ENCODE results near the gene MKRN2OS.

The MKRN2OS gene

GRCh38 chr3:12541625-12542024 is 3.7 kb downstream of the MKRN2OS start:
- Mint-ChIP-seq H3K27ac (no peak overlapping the region), H3K9me3 (no peaks in the 10 kb centered on the region), H3K36me3 (ENCODE audit: low read depth) (peaks cover 16% of the 10 kb centered on the region), H3K4me3 (no peak overlapping the region), H3K4me1 (peaks cover 8% of the 10 kb centered on the region), H3K27me3 (ENCODE audit: low read depth, poor library complexity) (peaks cover 4% of the 10 kb centered on the region)
- peak; percentile 13 for DNase-seq
- peak; percentile 19 for TF ChIP-seq CTCF (IDR thresholded peaks at IDR 0.05)

DNA sequence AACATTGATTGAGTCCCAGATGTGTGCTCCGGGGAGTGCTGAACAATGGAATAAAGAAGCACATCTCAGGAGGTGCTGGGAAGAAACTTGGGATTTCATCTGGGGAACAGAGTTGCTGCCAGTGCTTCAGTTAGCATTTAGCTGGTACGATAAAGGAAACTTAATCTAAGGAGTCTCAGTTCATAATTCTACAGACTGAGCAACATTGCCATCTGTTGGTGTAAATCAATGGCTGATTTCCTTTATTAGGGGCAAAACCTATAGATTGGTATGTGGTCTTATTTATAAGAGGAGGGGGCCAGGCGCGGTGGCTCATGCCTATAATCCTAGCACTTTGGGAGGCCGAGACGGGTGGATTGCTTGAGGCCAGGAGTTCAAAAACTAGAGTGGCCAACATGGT is 8.9 kb downstream of the MKRN2OS start:
- H3K27me3 Mint-ChIP-seq (ENCODE audit: low read depth, poor library complexity): no peaks in the 10 kb centered on the region
- H3K36me3 Mint-ChIP-seq (ENCODE audit: low read depth): peaks cover 40% of the 10 kb centered on the region
- no peaks in the 10 kb centered on the region for H3K9me3 Mint-ChIP-seq
- H3K4me1 Mint-ChIP-seq: no peaks in the 10 kb centered on the region
- DNase-seq: no peak
- peak overlapping the region; percentile 65 for H3K27ac Mint-ChIP-seq
- no peak for TF ChIP-seq CTCF (IDR thresholded peaks at IDR 0.05)
- H3K4me3 Mint-ChIP-seq: no peak overlapping the region

- H3K36me3 Mint-ChIP-seq (ENCODE audit: low read depth): peaks cover 52% of the 10 kb centered on the region
- TF ChIP-seq CTCF (IDR thresholded peaks at IDR 0.05): no peak
- H3K27me3 Mint-ChIP-seq (ENCODE audit: low read depth, poor library complexity): peaks cover 6% of the 10 kb centered on the region
- H3K4me1 Mint-ChIP-seq: no peaks in the 10 kb centered on the region
- DNase-seq: no peak
- H3K4me3 Mint-ChIP-seq: no peak overlapping the region
- H3K9me3 Mint-ChIP-seq: no peaks in the 10 kb centered on the region
- H3K27ac Mint-ChIP-seq: no peak overlapping the region
Observed at GRCh38 chr3:12532182-12532581, 13.1 kb downstream of the MKRN2OS start.

DNA sequence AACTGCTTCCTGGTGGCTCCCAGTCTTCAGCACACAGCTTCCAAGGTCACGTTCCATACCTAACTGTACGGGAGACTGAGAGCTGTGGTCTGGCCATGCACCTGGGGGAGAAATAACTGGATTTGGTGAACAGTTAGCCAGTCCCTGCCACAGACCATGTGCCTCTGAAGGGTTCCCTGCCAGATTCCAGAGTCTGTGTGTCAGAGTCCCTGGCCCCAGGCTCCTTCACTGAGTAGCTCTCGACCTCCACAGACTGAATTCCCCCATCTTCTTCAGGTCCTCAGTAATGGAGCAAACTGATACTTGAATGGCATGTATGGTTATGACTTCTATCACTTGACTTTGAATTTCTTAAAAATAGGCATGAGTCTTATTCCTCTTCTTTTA is 17.5 kb downstream of the MKRN2OS start:
- no peak for DNase-seq
- Mint-ChIP-seq H3K9me3 (no peaks in the 10 kb centered on the region), H3K4me3 (no peak overlapping the region), H3K27me3 (ENCODE audit: low read depth, poor library complexity) (peaks cover 6% of the 10 kb centered on the region), H3K27ac (no peak overlapping the region), H3K36me3 (ENCODE audit: low read depth) (peaks cover 73% of the 10 kb centered on the region), H3K4me1 (no peaks in the 10 kb centered on the region)
- TF ChIP-seq CTCF (IDR thresholded peaks at IDR 0.05): no peak

DNA sequence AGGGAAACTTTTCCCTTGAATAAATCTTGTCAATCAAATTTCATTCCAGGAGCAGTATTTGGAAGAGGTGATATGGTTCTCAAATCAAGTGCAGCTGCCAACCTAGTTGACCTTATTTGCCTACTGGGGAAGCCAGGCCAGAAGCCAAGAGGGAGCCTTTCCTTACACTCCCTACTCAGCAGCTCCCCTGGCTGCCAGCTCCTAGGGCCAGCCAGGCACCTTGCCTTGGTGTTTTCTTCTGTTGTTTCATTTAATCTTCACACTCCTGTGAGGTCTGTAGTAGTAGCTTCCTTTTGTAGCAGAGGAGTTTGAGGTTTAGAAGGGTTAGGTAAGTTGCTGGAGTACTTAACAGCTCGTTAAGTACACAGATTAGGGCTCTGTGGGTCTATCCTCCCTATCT is 22.6 kb downstream of the MKRN2OS start:
- Mint-ChIP-seq H3K4me3 (no peak overlapping the region), H3K36me3 (ENCODE audit: low read depth) (peaks cover 74% of the 10 kb centered on the region), H3K9me3 (peaks cover 4% of the 10 kb centered on the region), H3K27me3 (ENCODE audit: low read depth, poor library complexity) (no peaks in the 10 kb centered on the region), H3K27ac (peak overlapping the region; percentile 25), H3K4me1 (peaks cover 16% of the 10 kb centered on the region)
- DNase-seq: no peak
- no peak for TF ChIP-seq CTCF (IDR thresholded peaks at IDR 0.05)

GRCh38 chr3:12521010-12521409 is 24.3 kb downstream of the MKRN2OS start:
- no peak overlapping the region for H3K4me3 Mint-ChIP-seq
- DNase-seq: no peak
- peaks cover 68% of the 10 kb centered on the region for H3K36me3 Mint-ChIP-seq (ENCODE audit: low read depth)
- H3K9me3 Mint-ChIP-seq: peaks cover 4% of the 10 kb centered on the region
- H3K4me1 Mint-ChIP-seq: peaks cover 23% of the 10 kb centered on the region
- no peak overlapping the region for H3K27ac Mint-ChIP-seq
- no peak for TF ChIP-seq CTCF (IDR thresholded peaks at IDR 0.05)
- H3K27me3 Mint-ChIP-seq (ENCODE audit: low read depth, poor library complexity): no peaks in the 10 kb centered on the region

Measured in nephron progenitor cell (in vitro differentiated cells).